Urinary bladder (tissue), 4 donors: ENCODE data around the gene ARHGAP22. TPM values are rescaled to one million over a fixed set of nuclear protein-coding genes. Genes with fewer than 3 reads are reported as not detected.

ENCODE experiments used
- DNase-seq: peaks from one replicate; pipeline ENCODE4 v3.0.0-alpha.2; 2015; ENCODE audit errors: extremely low spot score
- H3K27ac ChIP-seq: one replicate; pipeline ENCODE4 v1.5.1; 2013; ENCODE audit warnings: low read depth, mild to moderate bottlenecking, moderate library complexity
- H3K36me3 ChIP-seq: one replicate; pipeline ENCODE4 v1.6.1; 2013; ENCODE audit warnings: mild to moderate bottlenecking, moderate library complexity; ENCODE audit not compliant: insufficient read depth
- H3K4me1 ChIP-seq: one replicate; pipeline ENCODE4 v1.6.1; 2013; ENCODE audit warnings: mild to moderate bottlenecking, moderate library complexity; ENCODE audit not compliant: insufficient read depth
- H3K4me3 ChIP-seq: one replicate; pipeline ENCODE4 v1.5.1; 2013; ENCODE audit warnings: low read depth, low read length
- WGBS: extraction: QIAGEN DNeasy Blood & Tissue Kit; methylation state at CpG from one replicate; pipeline ENCODE4 v1.1.7; 2013; 5-methylcytosine and 5-hydroxymethylcytosine counted together
- polyA plus RNA-seq: library from polyadenylated mRNA; stranded (reverse); fragments of 200-250 nt; gene quantifications from one replicate; pipeline ENCODE4 v1.2.3, GENCODE V29; 2013
- total RNA-seq: library from RNA; depleted of rRNA; stranded (reverse); fragments of >200 nt; gene quantifications from one replicate; pipeline ENCODE4 v1.2.3, GENCODE V29; 2014
- donor health status: healthy with polysubstance abuse.
- donor health status: healthy.

Gene ARHGAP22
- total and polyA plus RNA-seq, 2 donors = 2.3 to 6.0 TPM

DNA sequence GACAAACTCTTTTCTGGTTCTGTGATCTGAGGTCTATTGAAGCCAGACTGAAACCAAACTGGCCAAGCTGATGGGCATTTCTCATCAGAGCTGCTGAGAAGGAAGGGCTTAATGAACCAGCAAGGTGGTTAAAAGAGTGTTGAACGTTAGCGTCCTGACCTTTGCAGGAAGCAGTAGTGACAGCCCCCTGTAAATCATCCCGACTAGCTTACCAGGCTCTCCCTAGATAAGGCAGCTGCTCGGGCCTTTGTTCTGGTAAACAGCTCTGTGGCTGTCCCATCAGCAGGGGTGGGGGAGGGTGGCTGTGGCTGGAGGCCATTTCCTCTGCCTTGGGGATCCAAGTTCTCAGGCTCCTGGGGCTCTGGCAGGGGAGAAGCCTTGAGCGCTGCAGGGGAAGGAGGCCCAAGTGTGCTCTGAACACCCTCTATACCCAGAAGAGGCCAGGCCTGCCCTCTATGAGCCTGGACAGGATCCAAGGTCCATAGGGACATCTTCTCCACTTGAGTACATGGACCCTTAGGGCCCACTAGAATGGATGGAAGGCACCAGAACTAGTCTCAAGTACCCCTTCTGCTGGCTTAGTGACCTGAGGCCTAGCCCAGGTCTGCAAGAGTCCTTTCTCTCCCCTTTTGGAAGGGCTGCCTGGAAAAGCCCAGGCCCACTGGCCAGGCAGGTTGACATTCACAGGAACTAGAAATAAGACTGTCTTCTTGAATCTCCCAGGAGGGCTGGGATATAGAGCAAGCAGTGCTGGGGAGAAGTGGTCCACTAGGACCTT, 134.6 kb downstream of the ARHGAP22 start:
- 34% methylated on average over 5 of the region's 5 CpGs for WGBS
- Histone ChIP-seq H3K4me1 (no peaks in the 10 kb centered on the region), H3K27ac (no peak overlapping the region), H3K4me3 (no peak overlapping the region), H3K36me3 (no peaks in the 10 kb centered on the region)
- DNase-seq = no peak

DNA sequence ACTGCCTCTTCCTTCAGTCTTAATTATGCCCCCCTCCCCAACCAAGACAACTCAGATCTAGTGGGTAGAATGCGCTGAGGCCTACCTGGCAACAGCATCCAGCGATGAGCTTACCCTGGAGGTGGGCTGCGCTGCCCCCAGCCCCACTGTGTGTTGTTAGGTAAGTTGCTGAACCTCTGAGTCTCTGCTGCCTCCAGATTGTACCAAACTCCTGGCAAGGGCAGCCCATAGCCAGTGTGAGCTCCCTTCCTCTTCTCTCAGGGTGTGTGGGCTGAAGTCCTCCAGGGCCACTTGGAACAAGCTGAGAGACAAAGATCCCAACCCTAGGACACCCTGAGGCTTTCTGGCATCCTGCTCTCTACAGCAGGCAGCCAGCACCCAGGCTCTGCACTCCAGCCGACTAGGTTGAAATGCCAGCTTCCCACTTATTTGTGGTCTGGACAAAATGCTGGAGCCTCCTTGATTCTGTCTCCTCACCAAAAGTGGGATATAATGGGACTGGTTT, 135.3 kb downstream of the ARHGAP22 start:
- Histone ChIP-seq H3K27ac (no peak overlapping the region), H3K4me1 (no peaks in the 10 kb centered on the region), H3K4me3 (no peak overlapping the region), H3K36me3 (no peaks in the 10 kb centered on the region)
- DNase-seq = no peak
- 86% methylated on average over 4 of the region's 4 CpGs for WGBS

DNA sequence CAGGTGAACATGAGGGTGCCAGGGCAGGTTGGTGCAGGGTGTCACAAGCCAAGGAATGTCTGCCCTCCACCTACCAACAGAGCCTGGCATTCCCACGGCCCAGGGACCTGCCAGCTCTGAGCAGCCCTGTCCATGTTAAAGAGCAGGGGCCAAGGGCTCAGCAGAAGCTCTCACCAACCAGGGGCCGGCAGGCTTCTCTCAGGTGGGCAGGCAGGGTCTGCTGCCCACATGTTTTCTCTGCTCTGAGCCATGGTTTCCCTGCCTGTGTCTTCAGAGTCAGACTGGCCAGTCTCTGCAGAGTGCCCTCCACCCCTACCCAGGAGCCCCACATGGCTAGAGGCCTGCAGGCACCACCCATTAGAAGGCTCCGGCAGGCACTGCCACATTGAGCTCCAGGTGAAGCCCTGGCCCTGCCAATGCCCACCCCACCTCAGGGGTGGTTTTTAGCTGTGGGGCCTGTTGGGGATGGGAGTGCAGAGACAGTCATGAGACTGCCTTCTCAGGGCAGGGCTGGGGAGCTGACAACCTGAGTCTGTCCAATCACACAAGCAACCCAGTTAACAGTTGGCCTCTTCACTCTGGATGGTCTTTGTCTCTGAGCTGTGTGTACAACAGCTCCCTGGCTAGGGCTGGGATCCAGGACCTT, 135.9 kb downstream of the ARHGAP22 start:
- H3K4me3 ChIP-seq = no peak overlapping the region
- H3K36me3 ChIP-seq = no peaks in the 10 kb centered on the region
- H3K27ac ChIP-seq = no peak overlapping the region
- no peak for DNase-seq
- no peaks in the 10 kb centered on the region for H3K4me1 ChIP-seq
- 92% methylated on average over 3 of the region's 3 CpGs for WGBS

- H3K27ac ChIP-seq = no peak overlapping the region
- DNase-seq = no peak
- 82% methylated on average over 3 of the region's 3 CpGs for WGBS
- no peaks in the 10 kb centered on the region for H3K36me3 ChIP-seq
- no peak overlapping the region for H3K4me3 ChIP-seq
- H3K4me1 ChIP-seq = no peaks in the 10 kb centered on the region
Measured at GRCh38 chr10:48468130-48468790, 136.6 kb downstream of the ARHGAP22 start.

GRCh38 chr10:48467669-48468068, 137.2 kb downstream of the ARHGAP22 start:
- DNase-seq = no peak
- Histone ChIP-seq H3K4me1 (no peaks in the 10 kb centered on the region), H3K27ac (no peak overlapping the region), H3K4me3 (no peak overlapping the region), H3K36me3 (no peaks in the 10 kb centered on the region)
- 89% methylated on average over 4 of the region's 4 CpGs for WGBS

DNA sequence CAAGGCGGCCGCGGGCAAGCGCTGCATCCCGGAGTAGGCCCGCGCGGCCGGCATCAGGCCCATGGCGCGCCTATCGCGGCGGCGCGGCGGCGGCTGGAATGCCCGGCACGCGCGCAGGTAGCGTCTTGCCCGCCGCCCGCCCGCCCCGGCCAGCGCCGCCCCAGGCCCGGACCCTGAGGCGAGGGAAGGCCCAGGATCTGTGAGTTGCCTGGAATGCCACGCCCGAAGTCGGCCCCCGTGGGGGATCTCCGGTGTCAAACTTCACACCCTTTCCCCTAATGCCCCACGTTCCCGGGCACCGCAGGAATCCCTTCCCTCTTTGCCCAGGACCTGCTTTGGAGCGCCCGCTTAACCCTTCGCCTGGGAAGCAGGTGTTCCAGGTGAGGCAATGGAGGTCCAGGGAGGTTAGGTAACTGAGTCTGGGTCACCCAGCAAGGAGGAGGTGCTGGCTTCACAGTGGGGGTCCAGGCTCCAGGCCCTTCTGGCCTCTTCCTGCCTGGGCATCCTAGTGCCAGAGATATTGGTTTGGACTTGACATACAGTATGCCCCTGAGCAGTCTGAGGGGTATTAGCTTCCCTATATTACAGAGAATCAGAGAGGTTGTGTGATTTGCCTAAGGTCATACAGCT, 138.1 kb downstream of the ARHGAP22 start:
- no peaks in the 10 kb centered on the region for H3K4me1 ChIP-seq
- no peak for DNase-seq
- no peaks in the 10 kb centered on the region for H3K36me3 ChIP-seq
- no peak overlapping the region for H3K27ac ChIP-seq
- peak overlapping the region; percentile 24 for H3K4me3 ChIP-seq
- WGBS = 18% methylated on average over 43 of the region's 43 CpGs

DNA sequence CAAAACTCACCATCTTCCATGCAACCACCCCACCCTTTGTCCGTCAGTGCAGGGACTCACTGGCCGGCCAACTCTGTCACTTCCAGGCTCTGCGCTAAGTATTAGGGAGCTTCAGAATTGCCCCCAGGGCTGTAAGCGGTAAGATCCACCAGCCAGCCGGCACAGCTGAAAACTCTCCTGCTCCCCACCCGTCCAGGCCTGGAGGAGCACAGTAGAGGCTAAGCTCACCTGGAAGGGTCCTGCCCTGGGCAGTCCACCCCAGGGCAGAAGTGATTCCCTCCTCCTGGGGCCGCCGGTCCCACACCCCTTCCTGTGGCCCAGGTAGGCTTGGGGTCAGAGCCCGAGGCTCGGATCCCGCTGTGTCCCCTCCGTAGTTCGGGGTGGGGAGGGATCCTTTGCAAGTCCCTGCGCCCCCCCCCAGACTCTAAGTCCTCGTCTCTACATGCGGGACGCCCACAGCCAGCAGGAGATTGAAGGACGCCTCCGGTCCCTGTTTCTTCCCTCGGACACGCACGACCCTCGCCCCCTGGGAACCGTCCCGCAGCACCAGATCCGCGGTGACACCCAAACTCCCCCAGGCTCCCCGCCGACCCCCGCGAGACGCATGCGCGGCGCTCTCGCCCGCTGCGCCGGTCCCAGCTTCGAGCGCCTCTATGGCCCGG, 138.9 kb downstream of the ARHGAP22 start:
- 35% methylated on average over 42 of the region's 42 CpGs for WGBS
- no peak overlapping the region for H3K27ac ChIP-seq
- no peaks in the 10 kb centered on the region for H3K36me3 ChIP-seq
- no peak for DNase-seq
- peak overlapping the region; percentile 24 for H3K4me3 ChIP-seq
- H3K4me1 ChIP-seq = no peaks in the 10 kb centered on the region

DNA sequence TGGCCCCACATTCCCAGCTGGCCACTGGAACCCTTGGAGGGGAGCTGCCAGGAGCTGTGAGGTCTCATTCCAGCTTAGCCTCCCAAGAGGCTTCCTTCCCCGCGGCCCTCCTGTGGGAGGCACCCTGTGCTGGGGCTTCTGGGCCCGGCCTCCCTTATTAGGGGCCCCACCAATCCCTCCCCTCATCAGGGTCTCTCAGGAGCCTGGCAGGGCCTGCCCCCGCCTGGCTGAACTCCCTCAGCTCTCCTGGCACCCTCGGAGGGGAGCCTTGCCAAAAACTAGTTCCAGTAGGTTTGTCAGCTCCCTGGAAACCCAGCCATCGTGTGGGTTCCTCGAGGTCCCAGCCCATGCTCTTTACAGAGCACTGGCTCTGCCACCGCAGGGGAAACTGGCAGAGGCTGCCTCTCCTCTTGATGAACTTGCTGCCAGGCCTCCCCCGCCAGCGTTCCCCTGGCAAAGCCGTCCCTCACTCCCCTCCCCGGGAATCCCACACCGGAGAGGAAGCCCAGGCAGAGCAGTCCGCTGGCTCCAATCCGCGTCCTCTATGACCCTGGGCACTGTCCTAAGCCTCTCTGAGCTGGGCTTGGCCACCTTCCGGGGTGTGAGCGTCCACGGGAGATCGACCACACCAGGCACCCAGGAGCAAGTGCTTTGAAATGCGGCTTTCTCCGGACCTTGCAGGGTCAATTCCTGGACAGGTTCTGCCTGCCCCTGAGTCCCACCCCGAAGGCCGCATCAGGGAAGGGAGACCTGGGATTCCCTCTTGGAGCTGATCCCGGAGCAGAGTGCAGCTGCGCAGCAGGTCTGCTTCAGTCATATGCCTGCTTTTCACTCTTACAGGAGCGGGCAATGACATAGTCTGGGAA, 139.8 kb downstream of the ARHGAP22 start:
- WGBS = 48% methylated on average over 27 of the region's 27 CpGs
- H3K27ac ChIP-seq = no peak overlapping the region
- no peaks in the 10 kb centered on the region for H3K4me1 ChIP-seq
- DNase-seq = no peak
- no peak overlapping the region for H3K4me3 ChIP-seq
- no peaks in the 10 kb centered on the region for H3K36me3 ChIP-seq

DNA sequence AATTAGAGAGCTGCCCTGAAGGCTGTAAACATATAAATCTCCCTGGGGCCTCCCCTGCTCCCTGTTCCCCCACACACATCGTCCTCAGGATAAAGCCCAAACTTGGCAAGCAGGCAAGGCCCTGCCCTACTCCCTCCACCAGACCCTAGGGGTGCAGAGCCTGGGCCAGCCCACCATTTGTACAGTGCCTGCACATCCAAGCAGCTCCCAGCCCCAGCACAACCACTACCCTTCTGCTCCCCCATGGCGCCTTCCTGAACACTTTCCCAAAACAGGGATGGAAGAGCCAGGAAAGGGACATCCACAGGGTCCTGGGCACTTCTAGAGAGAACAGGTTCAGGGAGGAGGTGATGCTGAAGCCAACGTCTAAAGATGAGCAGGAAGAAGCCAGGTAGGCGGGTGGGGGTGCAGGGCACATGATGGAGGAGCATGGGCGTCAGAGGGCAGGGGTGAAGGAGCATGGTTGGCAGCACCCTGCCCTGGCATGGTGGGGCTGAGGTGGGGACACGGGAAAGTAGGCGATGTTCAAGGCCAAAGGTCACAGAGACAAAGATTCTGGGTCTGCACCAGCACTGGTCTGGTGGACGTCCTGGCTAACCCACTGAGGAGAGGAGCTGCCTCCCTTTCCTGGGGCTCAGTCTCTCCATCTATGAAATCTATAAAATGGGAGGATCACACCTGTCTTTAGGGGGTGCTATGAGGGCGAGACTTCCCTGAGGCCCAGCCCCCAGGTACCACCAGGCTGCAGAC, 140.6 kb downstream of the ARHGAP22 start:
- WGBS = 75% methylated on average over 9 of the region's 9 CpGs
- Histone ChIP-seq H3K4me1 (no peaks in the 10 kb centered on the region), H3K36me3 (no peaks in the 10 kb centered on the region), H3K27ac (no peak overlapping the region), H3K4me3 (no peak overlapping the region)
- no peak for DNase-seq

- no peak for DNase-seq
- no peaks in the 10 kb centered on the region for H3K36me3 ChIP-seq
- 53% methylated on average over 8 of the region's 8 CpGs for WGBS
- H3K27ac ChIP-seq = no peak overlapping the region
- H3K4me1 ChIP-seq = no peaks in the 10 kb centered on the region
- no peak overlapping the region for H3K4me3 ChIP-seq
Measured at GRCh38 chr10:48463318-48464003, 141.4 kb downstream of the ARHGAP22 start.

- DNase-seq = no peak
- Histone ChIP-seq H3K4me3 (no peak overlapping the region), H3K36me3 (no peaks in the 10 kb centered on the region), H3K27ac (no peak overlapping the region), H3K4me1 (no peaks in the 10 kb centered on the region)
- WGBS = 87% methylated on average over 5 of the region's 5 CpGs
Measured at GRCh38 chr10:48462482-48463020, 142.3 kb downstream of the ARHGAP22 start.
